NCI-H1694 treated with DMSO at 0.1 percent for 48 hours (cell line): ENCODE measurements around the gene SCN5A.

ENCODE experiments used
- DNase-seq: peaks from one replicate; lab custom pipeline; 2025; lab: John Stamatoyannopoulos, UW

SCN5A gene

GRCh38 chr3:38599886-38600285 is 49.6 kb downstream of the SCN5A start:
- no peak for DNase-seq

- DNase-seq, result no peak
Measured at GRCh38 chr3:38598791-38599190, 50.7 kb downstream of the SCN5A start.

- no peak for DNase-seq
Measured at GRCh38 chr3:38597502-38598060, 51.9 kb downstream of the SCN5A start.

- DNase-seq, result no peak
Measured at GRCh38 chr3:38595393-38595792, 54.1 kb downstream of the SCN5A start.

DNA sequence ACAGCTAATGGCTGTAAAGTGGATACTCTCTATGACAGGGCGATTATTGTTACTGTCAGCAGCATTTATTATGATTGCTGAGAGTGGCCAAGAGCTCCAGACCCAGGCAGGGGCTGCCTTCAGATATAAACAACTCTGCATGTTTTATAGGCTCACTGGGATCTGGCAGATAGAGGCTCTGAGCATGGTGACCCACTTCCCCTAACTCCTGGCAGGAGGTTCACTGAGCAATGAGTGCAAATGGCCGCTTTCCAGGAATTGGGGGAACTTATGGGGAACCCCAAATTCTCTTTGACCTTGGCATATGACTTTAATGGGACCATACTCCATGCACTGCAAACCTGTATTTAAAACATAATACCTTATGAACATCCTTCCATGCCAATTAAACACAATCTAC is 59.0 kb downstream of the SCN5A start:
- DNase-seq, result no peak

DNA sequence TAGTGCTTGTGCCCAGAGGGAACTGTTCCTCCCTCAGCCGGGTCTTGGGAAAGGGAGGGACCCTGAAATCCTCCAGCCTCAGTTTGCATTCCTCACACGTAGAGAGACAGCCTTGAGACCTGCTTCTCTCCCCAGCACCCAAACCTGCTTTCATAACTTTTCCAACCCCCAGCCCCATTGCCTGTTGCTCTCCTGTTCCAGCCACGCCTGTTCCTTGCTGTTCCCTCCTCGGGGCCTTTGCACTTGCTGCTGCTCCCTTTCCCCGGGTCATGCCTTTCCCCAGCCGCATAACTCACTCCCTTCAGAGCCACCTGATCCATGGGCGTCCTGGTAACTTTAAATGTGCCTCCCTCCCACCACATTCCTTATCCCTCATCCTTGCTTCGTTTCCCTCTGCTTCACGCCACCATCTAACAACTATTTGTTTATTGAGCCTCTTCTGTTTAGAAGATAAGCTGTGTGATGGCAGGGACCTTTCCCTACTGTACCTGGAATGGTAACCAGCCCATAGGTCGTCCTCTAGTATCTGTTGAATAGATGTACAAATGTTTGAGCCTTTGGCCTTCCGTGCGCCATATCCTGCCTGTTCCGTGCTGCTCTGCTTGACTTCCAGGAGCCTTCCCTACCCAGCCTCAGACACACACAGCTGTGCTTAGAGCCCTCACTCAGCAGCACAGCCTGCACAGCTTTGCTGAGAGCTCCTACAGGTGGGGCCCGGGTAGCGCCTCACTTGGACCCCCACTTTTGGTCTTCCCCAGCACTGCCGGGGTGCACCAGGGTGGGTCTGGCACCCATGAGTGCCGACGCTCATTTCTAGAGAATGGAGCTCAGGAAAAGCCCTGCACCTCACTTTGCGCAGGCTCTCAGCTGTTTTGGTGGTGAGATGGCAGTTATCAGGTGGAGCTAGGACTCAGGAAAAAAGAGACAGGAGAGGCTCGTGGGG is 60.2 kb downstream of the SCN5A start:
- DNase-seq, result no peak

DNA sequence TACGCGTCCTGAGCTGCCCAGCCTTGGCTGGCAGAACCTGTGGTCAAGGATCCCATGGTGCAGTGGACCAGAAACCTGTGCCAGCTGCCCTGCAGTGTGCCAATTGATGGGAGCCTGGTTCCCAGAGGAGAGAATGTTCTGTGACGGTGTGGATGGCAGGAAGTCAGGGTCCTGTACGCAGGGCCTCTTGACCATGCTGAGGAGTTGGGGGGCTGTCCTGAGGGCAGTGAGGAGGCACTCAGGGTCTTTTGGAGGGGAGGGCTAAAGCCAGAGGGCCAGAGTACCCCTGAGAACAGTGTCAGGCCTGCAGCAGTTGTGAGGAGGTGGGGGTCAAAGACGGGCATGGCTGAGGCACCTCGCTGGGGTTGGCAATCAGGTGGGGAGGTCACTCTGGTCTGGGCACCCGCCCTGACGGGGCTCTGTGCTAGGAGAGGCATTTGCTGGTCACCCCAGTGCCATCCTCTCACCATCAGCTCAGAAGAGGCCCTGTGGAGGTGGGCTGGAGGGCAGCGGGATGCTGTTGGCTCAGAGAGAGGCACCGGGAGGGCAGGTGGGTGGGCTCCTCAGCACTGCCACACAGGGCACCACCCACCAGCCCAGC is 61.0 kb downstream of the SCN5A start:
- no peak for DNase-seq

GRCh38 chr3:38587548-38588131 is 61.8 kb downstream of the SCN5A start:
- DNase-seq, result no peak

DNA sequence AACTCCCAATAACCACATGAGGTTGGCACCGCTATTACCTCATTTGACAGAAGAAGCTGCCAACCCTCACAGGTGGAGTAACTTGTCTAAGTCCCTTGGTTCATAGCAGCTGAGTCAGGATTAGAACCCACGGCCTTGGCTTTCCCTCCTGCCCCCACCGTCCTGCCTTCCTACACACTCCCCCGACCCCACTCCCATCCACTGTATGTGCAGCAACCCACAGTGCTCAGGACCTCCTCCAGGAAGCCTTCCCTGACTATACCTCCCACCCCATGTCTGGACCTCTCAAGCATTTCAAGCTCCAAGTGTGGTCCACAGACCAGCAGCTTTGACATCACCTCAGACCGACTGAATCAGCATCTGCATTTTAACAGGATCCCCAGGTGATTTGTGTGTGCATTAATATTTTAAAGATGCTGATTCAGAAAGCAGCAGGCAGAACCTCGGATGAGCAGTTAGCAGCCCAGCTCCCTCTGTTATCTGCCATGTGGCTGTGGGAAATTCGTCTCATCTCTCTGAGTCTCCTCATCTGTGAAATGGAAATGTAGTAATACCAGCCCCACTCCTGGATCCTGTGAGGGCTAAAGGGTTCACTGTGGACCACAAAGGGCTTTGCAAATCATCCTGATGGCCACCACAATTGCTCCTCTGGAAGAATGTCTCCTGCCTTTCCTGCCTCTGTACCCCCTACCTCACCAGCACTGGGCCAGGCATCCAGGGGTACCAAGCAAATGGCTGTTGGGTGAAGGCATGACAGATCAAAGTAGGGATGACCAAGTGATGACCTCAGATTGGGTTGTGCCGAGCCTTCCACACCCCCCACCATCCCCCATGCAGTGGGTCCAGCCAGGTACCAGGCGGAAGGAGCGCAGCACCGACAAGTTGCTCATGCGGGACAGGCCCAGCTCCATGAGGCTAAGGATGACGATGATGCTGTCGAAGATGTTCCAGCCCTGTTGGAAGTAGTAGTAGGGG is 62.7 kb downstream of the SCN5A start:
- no peak for DNase-seq

GRCh38 chr3:38585791-38586420 is 63.6 kb downstream of the SCN5A start:
- DNase-seq, result no peak

- no peak for DNase-seq
Measured at GRCh38 chr3:38583688-38584087, 65.8 kb downstream of the SCN5A start.

- no peak for DNase-seq
Measured at GRCh38 chr3:38582941-38583645, 66.4 kb downstream of the SCN5A start.

DNA sequence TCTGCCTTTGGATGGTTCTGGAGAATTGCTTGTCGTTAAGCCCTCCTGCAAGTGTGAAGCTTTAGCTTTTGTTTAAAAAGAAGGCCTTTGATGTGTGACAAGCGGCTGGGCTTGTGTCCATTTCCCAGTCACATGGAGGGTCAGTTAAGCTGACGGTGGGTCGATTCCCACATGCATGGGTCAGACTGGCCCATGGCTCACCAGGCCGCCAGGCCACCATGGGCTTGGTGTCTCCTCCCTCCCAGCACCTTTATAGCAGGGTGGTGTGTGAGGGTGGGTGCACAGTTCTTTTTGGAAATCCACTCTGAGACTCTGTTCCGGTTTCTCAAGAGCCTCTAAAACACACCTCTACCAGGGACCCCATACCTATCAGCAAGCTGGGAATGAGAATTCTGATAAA is 67.2 kb downstream of the SCN5A start:
- no peak for DNase-seq

- no peak for DNase-seq
Measured at GRCh38 chr3:38581774-38582173, 67.7 kb downstream of the SCN5A start.

DNA sequence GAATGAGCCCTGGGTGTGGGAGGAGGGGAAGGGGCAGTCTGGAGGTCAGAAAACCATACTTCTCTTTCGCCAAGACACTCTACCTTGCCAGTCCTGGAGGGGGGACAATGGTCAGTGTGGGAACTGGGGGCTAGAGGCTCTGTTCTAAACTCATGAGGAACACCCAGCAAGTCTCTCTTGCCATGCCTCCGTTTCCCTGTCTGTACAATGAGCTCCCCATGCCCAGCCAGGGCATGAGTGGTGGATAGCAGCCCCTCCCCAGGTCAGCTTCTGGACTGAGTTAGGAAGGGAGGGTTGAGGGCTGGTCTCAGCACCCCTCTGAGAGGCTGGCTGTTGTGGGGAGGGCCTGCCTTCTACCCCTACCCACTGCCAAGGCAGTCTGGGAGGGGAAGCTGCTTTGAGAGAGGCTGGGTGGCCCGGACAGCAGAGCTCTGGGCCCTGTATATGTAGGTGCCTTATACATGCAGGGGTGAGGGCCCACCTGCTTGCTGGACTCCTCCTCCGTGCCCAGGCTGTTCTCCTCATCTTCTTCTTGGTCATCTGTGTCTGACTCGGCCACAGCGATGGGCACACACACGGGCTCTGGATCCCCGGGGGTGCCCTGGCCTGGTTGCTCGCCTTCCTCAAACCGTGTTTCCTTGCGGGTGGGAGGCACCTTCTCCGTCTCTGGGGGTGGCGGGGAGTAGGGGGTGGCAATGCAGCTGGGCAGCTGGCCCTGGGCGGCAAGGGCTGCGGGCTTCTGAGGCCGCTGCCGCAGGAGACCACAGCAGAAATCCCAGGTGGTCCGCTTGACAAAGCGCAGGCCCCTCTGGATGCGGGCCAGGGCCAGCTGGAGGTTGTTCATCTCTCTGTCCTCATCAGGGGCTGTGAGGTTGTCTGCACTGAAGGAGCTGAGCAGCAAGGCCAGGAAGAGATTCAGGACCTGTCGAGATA is 68.8 kb downstream of the SCN5A start:
- no peak for DNase-seq

DNA sequence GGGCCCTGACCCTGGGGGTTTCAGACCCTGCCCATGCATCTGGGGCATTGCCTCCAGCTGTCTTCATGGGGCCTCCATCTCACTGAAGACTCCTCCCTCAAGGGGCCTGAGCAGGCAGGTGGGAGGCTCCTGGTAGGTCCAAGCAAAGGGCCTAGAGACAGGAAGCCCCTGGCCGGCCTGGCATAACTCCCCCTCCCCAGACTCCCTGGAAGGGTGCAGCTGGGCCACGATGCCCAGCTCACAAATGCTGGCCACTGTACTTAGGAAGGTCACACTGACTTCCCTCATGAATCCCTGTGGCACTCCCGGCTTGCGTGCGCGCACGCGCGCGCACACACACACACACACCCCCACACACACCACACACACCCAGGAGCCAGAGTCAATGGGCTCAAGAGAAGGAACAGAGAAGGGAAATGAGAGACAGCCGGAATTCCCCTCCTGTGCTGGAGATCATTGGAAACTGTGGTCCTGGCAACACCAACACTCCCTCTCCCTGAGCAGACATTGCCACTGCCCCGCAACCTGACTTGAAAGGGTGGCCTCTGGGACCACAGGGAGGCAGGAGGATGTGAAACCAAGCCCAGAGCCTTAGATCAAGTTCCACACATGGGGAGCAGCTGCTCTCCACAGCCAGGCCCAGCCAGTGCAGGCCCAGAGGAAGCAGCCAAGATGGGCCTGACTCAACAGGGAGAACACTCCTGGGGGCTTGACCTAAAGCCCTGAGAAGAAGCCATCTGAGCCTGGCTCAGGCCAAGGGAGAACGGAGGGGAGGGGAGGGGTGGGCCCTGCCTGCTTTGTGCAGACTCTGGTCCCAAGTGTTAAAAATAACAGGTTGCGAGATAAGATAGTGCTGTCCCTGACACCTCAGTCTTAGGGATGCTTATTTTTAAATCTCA is 69.7 kb downstream of the SCN5A start:
- DNase-seq, result no peak

GRCh38 chr3:38579141-38579540 is 70.3 kb downstream of the SCN5A start:
- DNase-seq, result no peak

DNA sequence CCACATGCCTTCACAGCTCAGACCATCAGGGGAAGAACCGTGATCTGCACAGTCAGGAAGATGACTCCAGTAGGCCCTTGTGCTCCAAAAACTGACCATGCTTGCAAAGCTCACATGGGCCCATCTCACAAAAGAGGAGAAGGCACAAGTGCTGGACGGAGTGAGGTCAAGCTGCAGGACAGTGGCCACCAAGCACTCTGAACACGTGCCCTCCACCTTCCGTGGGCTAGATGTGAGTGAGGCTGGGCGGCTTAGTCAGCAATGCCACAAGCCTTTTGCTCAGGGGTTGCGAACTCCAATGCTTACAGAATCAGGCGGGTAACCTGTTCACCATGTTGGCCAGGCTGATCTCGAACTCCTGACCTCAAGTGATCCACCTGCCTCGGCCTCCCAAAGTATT is 70.9 kb downstream of the SCN5A start:
- DNase-seq, result no peak
